Panc1 (cell line): ENCODE results near the gene LCORL.

ENCODE experiments used
- POLR2AphosphoS5 ChIP-seq: IDR thresholded peaks from 2 replicates; pipeline ENCODE4 v1.6.1; 2012; ENCODE audit warnings: mild to moderate bottlenecking, low read depth, low read length, moderate library complexity
- SIN3A ChIP-seq: IDR thresholded peaks from 2 replicates; pipeline ENCODE4 v1.6.1; 2012; ENCODE audit warnings: low read depth, mild to moderate bottlenecking, low read length, moderate library complexity, borderline replicate concordance; ENCODE audit not compliant: insufficient read depth
- TF ChIP-seq, protein P1 (sequence below): fragments of 450-650 bp; IDR thresholded peaks from 2 replicates; pipeline ENCODE4 v1.5.1; 2017; ENCODE audit warnings: mild to moderate bottlenecking
- TF ChIP-seq, protein P2 (sequence below), 2 experiments: IDR thresholded peaks; 2 replicates each; pipeline ENCODE4 v1.6.1; 2011 to 2012; ENCODE audit warnings: low read depth in 2 of 2, control low read depth in 1 of 2, low read length in 1 of 2, mild to moderate bottlenecking in 1 of 2, moderate library complexity in 1 of 2; ENCODE audit not compliant: insufficient read depth in 1 of 2

DNA sequence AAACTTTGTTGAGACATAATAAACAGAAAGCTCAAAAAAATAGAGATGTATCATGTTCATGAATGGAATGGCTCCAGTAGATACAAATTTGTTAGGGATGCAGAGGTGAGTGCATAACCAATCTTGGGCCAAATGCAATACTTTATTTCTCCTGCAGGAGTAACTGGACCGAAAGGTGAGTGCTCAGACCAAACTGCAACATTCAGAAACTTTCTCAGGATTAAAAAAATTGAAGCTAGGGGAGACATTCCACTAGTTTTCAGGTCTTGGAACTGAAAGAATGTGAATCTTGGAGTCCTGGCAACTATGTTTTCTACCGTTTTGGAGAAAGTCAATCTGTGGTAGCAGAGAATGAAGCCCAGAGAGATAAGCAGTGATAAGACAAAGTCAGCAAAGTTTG, 21.2 kb upstream of the LCORL start:
- TF ChIP-seq SIN3A (no peak), POLR2AphosphoS5 (no peak)
- TF ChIP-seq, protein P1, sequence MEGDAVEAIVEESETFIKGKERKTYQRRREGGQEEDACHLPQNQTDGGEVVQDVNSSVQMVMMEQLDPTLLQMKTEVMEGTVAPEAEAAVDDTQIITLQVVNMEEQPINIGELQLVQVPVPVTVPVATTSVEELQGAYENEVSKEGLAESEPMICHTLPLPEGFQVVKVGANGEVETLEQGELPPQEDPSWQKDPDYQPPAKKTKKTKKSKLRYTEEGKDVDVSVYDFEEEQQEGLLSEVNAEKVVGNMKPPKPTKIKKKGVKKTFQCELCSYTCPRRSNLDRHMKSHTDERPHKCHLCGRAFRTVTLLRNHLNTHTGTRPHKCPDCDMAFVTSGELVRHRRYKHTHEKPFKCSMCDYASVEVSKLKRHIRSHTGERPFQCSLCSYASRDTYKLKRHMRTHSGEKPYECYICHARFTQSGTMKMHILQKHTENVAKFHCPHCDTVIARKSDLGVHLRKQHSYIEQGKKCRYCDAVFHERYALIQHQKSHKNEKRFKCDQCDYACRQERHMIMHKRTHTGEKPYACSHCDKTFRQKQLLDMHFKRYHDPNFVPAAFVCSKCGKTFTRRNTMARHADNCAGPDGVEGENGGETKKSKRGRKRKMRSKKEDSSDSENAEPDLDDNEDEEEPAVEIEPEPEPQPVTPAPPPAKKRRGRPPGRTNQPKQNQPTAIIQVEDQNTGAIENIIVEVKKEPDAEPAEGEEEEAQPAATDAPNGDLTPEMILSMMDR = peak; percentile 12; the same call in 1 of the 2 replicates
- TF ChIP-seq, protein P2, sequence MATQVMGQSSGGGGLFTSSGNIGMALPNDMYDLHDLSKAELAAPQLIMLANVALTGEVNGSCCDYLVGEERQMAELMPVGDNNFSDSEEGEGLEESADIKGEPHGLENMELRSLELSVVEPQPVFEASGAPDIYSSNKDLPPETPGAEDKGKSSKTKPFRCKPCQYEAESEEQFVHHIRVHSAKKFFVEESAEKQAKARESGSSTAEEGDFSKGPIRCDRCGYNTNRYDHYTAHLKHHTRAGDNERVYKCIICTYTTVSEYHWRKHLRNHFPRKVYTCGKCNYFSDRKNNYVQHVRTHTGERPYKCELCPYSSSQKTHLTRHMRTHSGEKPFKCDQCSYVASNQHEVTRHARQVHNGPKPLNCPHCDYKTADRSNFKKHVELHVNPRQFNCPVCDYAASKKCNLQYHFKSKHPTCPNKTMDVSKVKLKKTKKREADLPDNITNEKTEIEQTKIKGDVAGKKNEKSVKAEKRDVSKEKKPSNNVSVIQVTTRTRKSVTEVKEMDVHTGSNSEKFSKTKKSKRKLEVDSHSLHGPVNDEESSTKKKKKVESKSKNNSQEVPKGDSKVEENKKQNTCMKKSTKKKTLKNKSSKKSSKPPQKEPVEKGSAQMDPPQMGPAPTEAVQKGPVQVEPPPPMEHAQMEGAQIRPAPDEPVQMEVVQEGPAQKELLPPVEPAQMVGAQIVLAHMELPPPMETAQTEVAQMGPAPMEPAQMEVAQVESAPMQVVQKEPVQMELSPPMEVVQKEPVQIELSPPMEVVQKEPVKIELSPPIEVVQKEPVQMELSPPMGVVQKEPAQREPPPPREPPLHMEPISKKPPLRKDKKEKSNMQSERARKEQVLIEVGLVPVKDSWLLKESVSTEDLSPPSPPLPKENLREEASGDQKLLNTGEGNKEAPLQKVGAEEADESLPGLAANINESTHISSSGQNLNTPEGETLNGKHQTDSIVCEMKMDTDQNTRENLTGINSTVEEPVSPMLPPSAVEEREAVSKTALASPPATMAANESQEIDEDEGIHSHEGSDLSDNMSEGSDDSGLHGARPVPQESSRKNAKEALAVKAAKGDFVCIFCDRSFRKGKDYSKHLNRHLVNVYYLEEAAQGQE (IDR thresholded peaks at IDR 0.05; ENCODE audit: insufficient read depth in 1 of 2, low read depth in 2 of 2, low read length in 1 of 2) = no peak
